ENCODE data around the gene RPL36. TPM values are rescaled to one million over a fixed set of nuclear protein-coding genes. Genes with fewer than 3 reads are reported as not detected.
A peak's percentile ranks its signal among the peaks of the same experiment; 100 is the strongest.

Gene RPL36
- total RNA-seq, 1 experiment from 2014 or later, result 951 TPM

DNA sequence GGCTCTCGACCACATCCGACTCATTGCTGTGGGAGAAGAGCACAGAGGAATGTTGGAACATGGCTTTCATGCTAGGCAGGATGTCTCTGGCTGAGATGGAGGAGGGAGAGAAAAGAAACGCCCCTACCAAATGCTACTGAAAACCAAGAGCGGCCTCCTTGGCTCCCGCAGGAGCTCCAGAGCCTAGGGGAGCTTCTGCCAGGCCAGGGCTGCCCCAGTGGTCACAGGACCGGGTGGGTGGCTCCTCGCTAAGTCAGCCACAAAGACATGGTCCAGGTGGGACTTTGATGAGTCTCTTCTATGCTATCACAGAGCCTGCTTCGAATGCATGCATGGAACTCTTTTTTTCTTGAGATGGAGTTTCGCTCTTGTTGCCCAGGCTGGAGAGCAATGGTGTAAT lies 23.1 kb downstream of the RPL36 start:
- no peak overlapping the region for H3K27ac Mint-ChIP-seq (ENCODE audit: unreplicated experiment)
- intact Hi-C loops (cut with micrococcal nuclease; ENCODE audit: unreplicated experiment), result no loop called here

DNA sequence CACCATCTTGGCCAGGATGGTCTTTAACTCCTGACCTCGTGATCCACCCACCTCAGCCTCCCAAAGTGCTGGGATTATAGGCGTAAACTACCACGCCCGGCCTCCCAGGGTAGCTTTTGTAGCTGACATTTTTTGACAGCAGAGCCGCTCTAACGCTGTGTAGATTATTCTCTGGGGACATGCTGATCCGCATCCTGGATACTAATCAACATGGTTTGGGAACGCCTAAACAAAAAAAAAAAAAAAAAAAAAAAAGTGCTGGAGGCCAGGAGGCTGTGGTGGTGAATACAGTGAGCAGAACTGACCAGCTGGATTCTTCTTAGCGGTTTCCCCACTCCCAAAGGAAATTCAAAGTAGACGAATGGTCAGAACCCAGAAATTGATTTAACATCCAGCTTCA lies 24.7 kb downstream of the RPL36 start:
- no peaks in the 10 kb centered on the region for H3K9me3 ChIP-seq
- no peak overlapping the region for H3K4me3 ChIP-seq (ENCODE audit: low read depth, low read length)
- ChIA-PET POLR2A (interaction anchor here (0.6 kb wide), 1 partner anchor 25 kb away, joined by 3 read pairs; no protein-coding TSS in a partner anchor), CTCF (no interaction called here)
- BruUV-seq (replicated peaks), result no TSS peak
- Mint-ChIP-seq H3K27me3 (ENCODE audit: insufficient read depth, unreplicated experiment) (no peaks in the 10 kb centered on the region), H3K27ac (ENCODE audit: unreplicated experiment) (no peak overlapping the region), H3K9me3 (ENCODE audit: unreplicated experiment) (no peaks in the 10 kb centered on the region), H3K4me3 (ENCODE audit: unreplicated experiment) (no peak overlapping the region), H3K36me3 (ENCODE audit: insufficient read depth, unreplicated experiment) (peaks cover 93% of the 10 kb centered on the region), H3K4me1 (ENCODE audit: low read depth, unreplicated experiment) (no peaks in the 10 kb centered on the region)
- intact Hi-C loops (cut with micrococcal nuclease; ENCODE audit: unreplicated experiment), result no loop called here
- DNase-seq, result no peak
- no peaks in the 10 kb centered on the region for H3K27me3 ChIP-seq (replicated peaks; ENCODE audit: control insufficient read depth, insufficient read depth, low read length)
- TF ChIP-seq, protein P1, sequence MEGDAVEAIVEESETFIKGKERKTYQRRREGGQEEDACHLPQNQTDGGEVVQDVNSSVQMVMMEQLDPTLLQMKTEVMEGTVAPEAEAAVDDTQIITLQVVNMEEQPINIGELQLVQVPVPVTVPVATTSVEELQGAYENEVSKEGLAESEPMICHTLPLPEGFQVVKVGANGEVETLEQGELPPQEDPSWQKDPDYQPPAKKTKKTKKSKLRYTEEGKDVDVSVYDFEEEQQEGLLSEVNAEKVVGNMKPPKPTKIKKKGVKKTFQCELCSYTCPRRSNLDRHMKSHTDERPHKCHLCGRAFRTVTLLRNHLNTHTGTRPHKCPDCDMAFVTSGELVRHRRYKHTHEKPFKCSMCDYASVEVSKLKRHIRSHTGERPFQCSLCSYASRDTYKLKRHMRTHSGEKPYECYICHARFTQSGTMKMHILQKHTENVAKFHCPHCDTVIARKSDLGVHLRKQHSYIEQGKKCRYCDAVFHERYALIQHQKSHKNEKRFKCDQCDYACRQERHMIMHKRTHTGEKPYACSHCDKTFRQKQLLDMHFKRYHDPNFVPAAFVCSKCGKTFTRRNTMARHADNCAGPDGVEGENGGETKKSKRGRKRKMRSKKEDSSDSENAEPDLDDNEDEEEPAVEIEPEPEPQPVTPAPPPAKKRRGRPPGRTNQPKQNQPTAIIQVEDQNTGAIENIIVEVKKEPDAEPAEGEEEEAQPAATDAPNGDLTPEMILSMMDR (IDR thresholded peaks at IDR 0.05; ENCODE audit: insufficient read depth in 1 of 2, low read depth in 1 of 2, low read length in 1 of 2, severe bottlenecking in 1 of 2, unreplicated experiment in 1 of 2), result no peak
- H3K4me1 ChIP-seq, result no peaks in the 10 kb centered on the region
- peaks cover 5% of the 10 kb centered on the region; the same call in 1 of the 2 replicates for H3K36me3 ChIP-seq (ENCODE audit: control insufficient read depth, insufficient read depth, low read length)

More for the DNA sequence above, 23.1 kb downstream of the RPL36 start:
- TF ChIP-seq, protein P1 (IDR thresholded peaks at IDR 0.05; ENCODE audit: insufficient read depth in 1 of 2, low read depth in 1 of 2, low read length in 1 of 2, severe bottlenecking in 1 of 2, unreplicated experiment in 1 of 2), result no peak
- no TSS peak for BruUV-seq (replicated peaks)
- ChIA-PET POLR2A (no interaction called here), CTCF (no interaction called here)
- Mint-ChIP-seq H3K36me3 (ENCODE audit: insufficient read depth, unreplicated experiment) (peaks cover 93% of the 10 kb centered on the region), H3K9me3 (ENCODE audit: unreplicated experiment) (no peaks in the 10 kb centered on the region), H3K4me1 (ENCODE audit: low read depth, unreplicated experiment) (no peaks in the 10 kb centered on the region), H3K4me3 (ENCODE audit: unreplicated experiment) (no peak overlapping the region), H3K27me3 (ENCODE audit: insufficient read depth, unreplicated experiment) (no peaks in the 10 kb centered on the region)
- H3K36me3 ChIP-seq (ENCODE audit: control insufficient read depth, insufficient read depth, low read length), result peaks cover 5% of the 10 kb centered on the region; the same call in 1 of the 2 replicates
- H3K4me1 ChIP-seq, result no peaks in the 10 kb centered on the region
- no peaks in the 10 kb centered on the region for H3K9me3 ChIP-seq
- DNase-seq, result no peak
- H3K4me3 ChIP-seq (ENCODE audit: low read depth, low read length), result no peak overlapping the region
- no peaks in the 10 kb centered on the region for H3K27me3 ChIP-seq (replicated peaks; ENCODE audit: control insufficient read depth, insufficient read depth, low read length)

DNA sequence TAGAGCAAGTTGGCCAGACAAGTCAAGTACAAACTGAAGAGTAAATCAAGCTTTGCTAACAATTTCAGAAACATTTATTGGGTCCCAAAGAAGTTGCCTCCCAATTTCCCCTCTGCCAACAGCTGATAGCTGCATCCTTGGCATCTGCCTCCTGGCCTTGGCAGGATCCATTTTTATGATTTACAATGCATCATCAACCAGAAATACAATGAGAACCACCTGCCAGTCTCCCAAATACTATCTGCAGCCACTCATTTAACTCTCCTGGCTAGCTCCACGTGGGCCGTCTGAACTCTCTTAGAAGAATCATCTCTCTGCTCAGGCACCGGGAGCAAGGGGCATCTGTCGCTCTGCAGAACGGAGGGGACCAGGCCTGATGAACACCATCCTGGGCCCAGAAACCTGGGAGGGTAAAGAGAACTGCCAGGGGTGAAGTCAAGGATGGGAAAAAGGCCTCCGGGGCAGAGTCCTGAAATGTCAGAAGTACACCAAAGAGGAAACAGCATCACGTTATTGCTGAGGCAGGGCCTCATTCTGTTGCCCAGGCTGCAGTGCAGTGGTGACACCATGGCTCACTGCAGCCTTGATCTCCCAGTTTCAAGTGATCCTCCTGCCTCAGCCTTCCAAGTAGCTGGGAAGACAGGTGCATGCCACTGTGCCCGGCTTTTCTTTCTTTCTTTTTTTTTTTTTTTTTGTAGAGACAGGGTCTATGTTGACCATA lies 27.3 kb downstream of the RPL36 start:
- no peaks in the 10 kb centered on the region for H3K27me3 ChIP-seq (replicated peaks; ENCODE audit: control insufficient read depth, insufficient read depth, low read length)
- Mint-ChIP-seq H3K4me1 (ENCODE audit: low read depth, unreplicated experiment) (no peaks in the 10 kb centered on the region), H3K9me3 (ENCODE audit: unreplicated experiment) (no peaks in the 10 kb centered on the region), H3K4me3 (ENCODE audit: unreplicated experiment) (no peak overlapping the region), H3K27me3 (ENCODE audit: insufficient read depth, unreplicated experiment) (no peaks in the 10 kb centered on the region), H3K36me3 (ENCODE audit: insufficient read depth, unreplicated experiment) (peaks cover 77% of the 10 kb centered on the region), H3K27ac (ENCODE audit: unreplicated experiment) (peak overlapping the region; percentile 93)
- no peaks in the 10 kb centered on the region for H3K4me1 ChIP-seq
- ChIA-PET CTCF (no interaction called here), POLR2A (interaction anchor here (0.7 kb wide), 1 partner anchor 62 kb away, joined by 14 read pairs; no protein-coding TSS in a partner anchor)
- peaks cover 1% of the 10 kb centered on the region; the same call in 1 of the 2 replicates for H3K36me3 ChIP-seq (ENCODE audit: control insufficient read depth, insufficient read depth, low read length)
- no peak overlapping the region for H3K4me3 ChIP-seq (ENCODE audit: low read depth, low read length)
- no peak for DNase-seq
- TF ChIP-seq, protein P1 (IDR thresholded peaks at IDR 0.05; ENCODE audit: insufficient read depth in 1 of 2, low read depth in 1 of 2, low read length in 1 of 2, severe bottlenecking in 1 of 2, unreplicated experiment in 1 of 2), result no peak
- intact Hi-C loops (cut with micrococcal nuclease; ENCODE audit: unreplicated experiment), result no loop called here
- H3K9me3 ChIP-seq, result no peaks in the 10 kb centered on the region
- no TSS peak for BruUV-seq (replicated peaks)

Data from Caco-2 (cell line).